Dendritic cell treated with granulocyte-macrophage colony-stimulating factor and Interleukin-4, amounts not matched to agents 40 ng/mL and 50 ng/mL, for 4 days (primary cell): Measurements from ENCODE around the gene KCTD3.

Source experiments
- H3K27ac Mint-ChIP-seq: one replicate; pipeline ENCODE4 v1.8.0; 2022; ENCODE audit warnings: mild to moderate bottlenecking, mixed read lengths
- H3K27me3 Mint-ChIP-seq: one replicate; pipeline ENCODE4 v1.8.0; 2022; ENCODE audit warnings: mild to moderate bottlenecking, mixed read lengths
- H3K36me3 Mint-ChIP-seq: one replicate; pipeline ENCODE4 v1.8.0; 2022; ENCODE audit warnings: low read depth, mixed read lengths
- H3K4me1 Mint-ChIP-seq: one replicate; pipeline ENCODE4 v1.8.0; 2022; ENCODE audit warnings: low read depth, mixed read lengths
- H3K4me3 Mint-ChIP-seq: one replicate; pipeline ENCODE4 v1.8.0; 2022; ENCODE audit warnings: mild to moderate bottlenecking, moderate library complexity, mixed read lengths
- H3K9me3 Mint-ChIP-seq: one replicate; pipeline ENCODE4 v1.8.0; 2022; ENCODE audit warnings: mixed read lengths
- intact Hi-C: fragments of 100-400 bp; cut with micrococcal nuclease; formaldehyde crosslinking; loops from one replicate; pipeline ENCODE4 v1.15.0; 2022

Gene KCTD3

DNA sequence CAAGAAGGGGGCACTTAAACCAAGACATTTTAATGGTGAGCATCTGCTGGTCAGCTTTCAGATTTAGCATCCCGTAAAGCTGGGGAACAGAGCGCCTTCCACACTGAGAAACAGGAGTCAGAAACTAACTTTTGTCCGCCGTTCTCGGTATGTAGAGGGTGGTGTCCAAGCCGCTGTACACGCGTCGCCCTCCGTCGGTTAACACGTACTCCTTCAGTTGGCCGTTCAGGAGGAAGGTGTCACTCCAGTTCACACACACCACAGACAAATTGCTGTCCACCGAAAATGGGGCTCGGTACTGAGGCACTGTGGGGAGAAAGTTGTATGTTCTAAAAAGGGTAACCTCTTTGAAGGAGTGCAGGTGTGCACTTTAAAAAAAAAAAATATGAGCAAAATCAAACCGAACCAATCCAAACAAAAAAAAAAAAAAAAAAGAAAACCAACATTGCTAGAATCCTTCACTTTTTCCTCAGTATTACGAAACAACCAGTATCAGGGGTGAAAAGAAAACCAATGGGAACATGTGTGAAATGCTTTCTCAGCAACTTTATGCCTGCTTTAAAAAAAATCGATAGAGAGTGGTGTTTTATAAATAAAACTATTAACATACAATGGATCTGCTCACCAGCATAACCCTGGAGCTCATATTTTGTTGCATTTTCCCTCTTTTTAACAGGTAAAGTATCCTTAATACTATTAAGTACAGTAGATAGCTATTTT lies 73.5 kb downstream of the KCTD3 start:
- no peaks in the 10 kb centered on the region for H3K36me3 Mint-ChIP-seq
- no peaks in the 10 kb centered on the region for H3K27me3 Mint-ChIP-seq
- H3K27ac Mint-ChIP-seq = no peak overlapping the region
- H3K4me3 Mint-ChIP-seq = no peak overlapping the region
- no peaks in the 10 kb centered on the region for H3K9me3 Mint-ChIP-seq
- H3K4me1 Mint-ChIP-seq = no peaks in the 10 kb centered on the region
- intact Hi-C loops = no loop called here

DNA sequence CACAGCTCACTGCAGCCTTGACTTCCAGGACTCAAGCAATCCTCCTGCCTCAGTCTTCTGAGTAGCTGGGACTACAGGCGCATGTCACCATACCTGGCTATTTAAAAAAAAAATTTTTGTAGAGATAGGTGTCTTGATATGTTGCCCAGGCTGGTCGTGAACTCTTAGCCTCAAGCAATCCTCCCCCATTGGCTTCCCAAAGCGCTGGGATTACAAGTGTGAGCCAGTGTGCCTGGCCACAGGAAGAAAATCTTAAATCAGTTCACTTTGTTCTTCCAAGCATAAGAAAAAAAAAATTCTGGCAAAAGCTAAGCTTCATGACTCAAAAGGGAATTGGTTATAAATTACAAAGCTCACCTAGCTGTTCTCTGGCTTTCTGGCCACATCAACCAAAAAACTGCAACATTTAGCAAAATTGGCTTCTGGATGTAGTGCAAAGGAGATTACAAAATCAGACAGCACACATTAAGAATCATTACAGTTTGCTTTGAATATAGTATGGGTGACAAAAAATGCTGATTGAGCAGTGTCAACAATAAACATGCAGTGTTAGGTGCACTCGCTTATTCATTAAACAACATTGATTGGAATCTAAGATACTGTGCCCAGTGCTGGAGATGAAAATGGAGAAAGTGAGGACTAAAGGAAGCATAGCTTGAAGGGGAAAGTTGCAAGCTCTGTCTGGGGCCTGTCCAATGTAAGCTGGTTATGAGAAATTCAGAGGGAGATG lies 76.7 kb downstream of the KCTD3 start:
- intact Hi-C loops = no loop called here
- no peak overlapping the region for H3K4me3 Mint-ChIP-seq
- no peaks in the 10 kb centered on the region for H3K4me1 Mint-ChIP-seq
- H3K27me3 Mint-ChIP-seq = no peaks in the 10 kb centered on the region
- no peaks in the 10 kb centered on the region for H3K36me3 Mint-ChIP-seq
- H3K27ac Mint-ChIP-seq = no peak overlapping the region
- H3K9me3 Mint-ChIP-seq = no peaks in the 10 kb centered on the region

DNA sequence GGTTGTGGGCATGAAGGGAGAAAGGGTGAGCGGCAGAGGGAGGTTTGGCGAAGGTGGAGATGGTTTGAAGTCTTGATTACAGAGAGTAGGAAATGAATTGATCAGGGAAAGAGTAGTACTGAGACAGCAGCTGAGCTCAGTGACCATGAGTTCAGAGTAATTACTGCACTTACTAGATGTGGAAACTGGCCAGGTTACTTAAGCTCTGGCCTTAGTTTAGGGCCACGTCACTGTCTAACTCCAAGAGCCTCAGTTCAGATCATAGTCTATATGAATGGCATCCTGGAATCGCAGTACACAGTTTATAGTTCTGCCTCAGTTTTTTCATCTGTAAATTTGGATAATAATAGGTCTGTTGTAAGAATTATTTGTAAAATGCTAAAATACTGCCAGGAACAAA lies 78.1 kb downstream of the KCTD3 start:
- intact Hi-C loops = no loop called here
- no peak overlapping the region for H3K4me3 Mint-ChIP-seq
- H3K27me3 Mint-ChIP-seq = no peaks in the 10 kb centered on the region
- H3K9me3 Mint-ChIP-seq = no peaks in the 10 kb centered on the region
- H3K36me3 Mint-ChIP-seq = no peaks in the 10 kb centered on the region
- H3K4me1 Mint-ChIP-seq = no peaks in the 10 kb centered on the region
- no peak overlapping the region for H3K27ac Mint-ChIP-seq

DNA sequence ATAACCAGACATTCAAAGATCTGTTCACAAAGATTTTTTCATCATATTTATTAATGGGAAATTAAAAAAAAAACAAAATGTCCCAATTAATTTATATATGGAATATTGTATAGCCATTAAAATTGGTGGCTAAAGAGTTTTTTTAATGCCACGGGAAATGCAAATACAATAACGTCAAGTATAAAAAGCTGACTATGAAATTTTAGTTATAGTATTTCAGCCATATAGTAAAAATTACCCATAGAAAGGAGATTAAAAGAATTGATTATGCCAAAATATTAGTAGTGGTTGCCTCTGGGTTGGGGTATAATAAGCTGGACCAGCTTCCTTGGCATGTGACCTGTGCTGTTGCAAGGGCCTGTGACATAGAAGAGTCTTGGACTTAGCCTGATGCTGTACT lies 78.8 kb downstream of the KCTD3 start:
- Mint-ChIP-seq H3K36me3 (no peaks in the 10 kb centered on the region), H3K27ac (no peak overlapping the region), H3K9me3 (no peaks in the 10 kb centered on the region), H3K4me3 (no peak overlapping the region), H3K27me3 (no peaks in the 10 kb centered on the region), H3K4me1 (no peaks in the 10 kb centered on the region)
- intact Hi-C loops = no loop called here

DNA sequence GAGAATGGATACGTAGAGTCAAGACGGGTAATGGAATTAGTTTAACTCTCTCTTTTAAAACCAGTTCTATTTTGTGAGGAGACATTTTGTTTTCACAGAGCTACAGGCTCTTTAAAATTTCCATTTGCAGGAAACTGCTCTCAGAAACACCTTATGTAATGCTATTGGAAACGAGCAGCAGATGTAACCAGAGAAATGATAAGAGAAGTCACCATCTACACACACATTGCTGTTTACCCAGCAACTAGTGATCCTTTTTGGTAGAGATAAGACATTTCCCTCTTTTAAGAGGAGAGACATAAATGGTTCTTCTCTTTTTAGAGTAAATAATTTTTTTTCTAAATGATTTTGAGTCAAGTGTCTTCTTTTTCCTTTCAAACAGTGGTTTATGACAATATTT lies 80.6 kb downstream of the KCTD3 start:
- Mint-ChIP-seq H3K27ac (no peak overlapping the region), H3K27me3 (no peaks in the 10 kb centered on the region), H3K36me3 (no peaks in the 10 kb centered on the region), H3K9me3 (no peaks in the 10 kb centered on the region), H3K4me3 (no peak overlapping the region), H3K4me1 (no peaks in the 10 kb centered on the region)
- intact Hi-C loops = no loop called here

DNA sequence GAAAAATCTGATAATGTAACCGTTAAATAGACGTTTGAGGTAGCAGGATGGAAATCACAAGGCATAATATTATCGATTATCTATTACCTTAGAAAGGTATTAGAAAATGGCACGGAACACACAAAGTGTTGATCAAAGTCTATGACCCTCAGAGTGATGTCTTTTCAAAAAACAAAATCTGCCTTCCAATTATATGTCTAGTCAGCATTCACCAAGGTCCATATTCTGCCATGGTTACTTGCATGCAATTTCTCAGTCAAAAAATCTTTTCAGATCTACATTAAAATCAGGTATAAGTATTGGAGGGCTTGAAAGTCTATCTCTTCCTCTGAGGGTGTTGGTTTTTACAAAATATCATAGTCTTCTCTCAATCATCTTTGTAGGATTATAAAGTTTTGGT lies 81.9 kb downstream of the KCTD3 start:
- no peaks in the 10 kb centered on the region for H3K27me3 Mint-ChIP-seq
- no peak overlapping the region for H3K27ac Mint-ChIP-seq
- no peaks in the 10 kb centered on the region for H3K4me1 Mint-ChIP-seq
- no peaks in the 10 kb centered on the region for H3K36me3 Mint-ChIP-seq
- no peak overlapping the region for H3K4me3 Mint-ChIP-seq
- intact Hi-C loops = no loop called here
- no peaks in the 10 kb centered on the region for H3K9me3 Mint-ChIP-seq

DNA sequence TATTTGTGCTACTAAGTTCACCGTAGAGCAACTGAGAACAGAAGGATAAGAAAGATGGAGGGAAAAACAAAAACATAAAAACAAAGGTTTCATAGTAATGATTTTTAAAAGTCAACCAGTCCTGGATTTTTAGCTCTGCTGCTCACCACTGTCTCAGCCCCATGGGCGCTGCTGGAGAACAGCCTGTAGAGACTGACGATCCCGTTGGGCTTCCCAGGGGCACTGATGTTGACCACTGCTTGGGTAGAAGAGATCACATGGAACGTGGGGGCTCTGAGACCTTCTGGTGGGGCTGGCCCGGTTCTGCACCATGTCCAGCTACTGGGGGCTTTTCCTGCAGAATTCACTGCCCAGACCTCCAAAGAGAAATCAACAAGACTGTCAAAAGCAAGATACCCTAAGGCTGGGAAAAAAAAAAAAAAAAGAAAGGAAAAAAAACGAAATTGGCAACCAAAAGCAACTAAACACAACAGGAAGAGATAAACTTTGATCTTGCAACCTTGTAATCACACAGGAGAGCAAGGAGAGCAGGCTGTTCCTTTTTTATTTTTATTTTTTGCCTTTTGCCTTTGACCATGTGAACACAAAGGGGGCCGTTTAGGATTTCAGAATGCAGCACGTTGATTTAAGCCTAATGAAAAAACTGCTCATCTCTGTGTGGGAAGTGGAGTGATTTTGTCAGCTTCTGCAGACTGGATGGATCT lies 83.5 kb downstream of the KCTD3 start:
- H3K27ac Mint-ChIP-seq = no peak overlapping the region
- H3K36me3 Mint-ChIP-seq = no peaks in the 10 kb centered on the region
- intact Hi-C loops = no loop called here
- no peaks in the 10 kb centered on the region for H3K4me1 Mint-ChIP-seq
- H3K27me3 Mint-ChIP-seq = no peaks in the 10 kb centered on the region
- no peaks in the 10 kb centered on the region for H3K9me3 Mint-ChIP-seq
- H3K4me3 Mint-ChIP-seq = no peak overlapping the region

DNA sequence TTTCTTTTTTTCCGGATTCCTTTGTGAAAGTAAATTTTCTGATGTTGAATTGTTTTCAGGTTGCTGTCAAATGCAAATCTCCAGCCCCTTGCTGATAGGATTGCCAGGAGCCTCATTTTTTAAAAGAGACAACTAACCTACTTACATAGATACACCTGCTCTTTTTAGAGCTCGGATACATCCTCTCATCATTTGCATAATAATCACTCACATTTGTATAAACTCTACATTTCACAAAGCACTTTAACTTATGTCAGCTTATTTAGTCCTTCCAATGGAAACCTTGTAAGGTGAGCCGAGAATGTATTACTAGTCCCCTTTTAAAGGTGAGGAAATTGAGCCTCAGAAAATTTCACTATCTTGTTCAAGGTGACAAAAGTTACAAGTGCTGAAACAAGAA lies 84.8 kb downstream of the KCTD3 start:
- intact Hi-C loops = no loop called here
- Mint-ChIP-seq H3K4me1 (no peaks in the 10 kb centered on the region), H3K9me3 (no peaks in the 10 kb centered on the region), H3K4me3 (no peak overlapping the region), H3K27me3 (no peaks in the 10 kb centered on the region), H3K27ac (no peak overlapping the region), H3K36me3 (no peaks in the 10 kb centered on the region)

DNA sequence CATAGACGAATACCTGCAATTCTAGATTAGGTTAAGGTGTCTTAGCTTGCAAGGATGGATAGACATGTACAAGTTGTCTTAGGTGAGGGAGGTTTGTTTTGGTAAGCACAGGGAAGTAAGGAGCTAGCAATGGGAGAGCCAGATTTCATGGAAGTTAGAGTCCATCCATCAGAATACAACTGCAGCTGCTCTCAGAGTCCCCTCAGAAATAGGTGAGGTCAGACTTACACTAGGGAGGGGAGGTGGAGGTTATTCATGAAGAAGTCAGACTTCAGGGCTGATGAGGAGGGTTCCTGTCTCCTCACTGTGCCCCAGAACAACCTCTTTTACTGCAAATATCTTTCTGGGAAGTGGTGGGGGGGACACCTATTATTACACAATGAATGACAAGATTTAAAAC lies 85.3 kb downstream of the KCTD3 start:
- H3K9me3 Mint-ChIP-seq = no peaks in the 10 kb centered on the region
- no peak overlapping the region for H3K27ac Mint-ChIP-seq
- intact Hi-C loops = no loop called here
- no peaks in the 10 kb centered on the region for H3K36me3 Mint-ChIP-seq
- H3K27me3 Mint-ChIP-seq = no peaks in the 10 kb centered on the region
- H3K4me3 Mint-ChIP-seq = no peak overlapping the region
- no peaks in the 10 kb centered on the region for H3K4me1 Mint-ChIP-seq

DNA sequence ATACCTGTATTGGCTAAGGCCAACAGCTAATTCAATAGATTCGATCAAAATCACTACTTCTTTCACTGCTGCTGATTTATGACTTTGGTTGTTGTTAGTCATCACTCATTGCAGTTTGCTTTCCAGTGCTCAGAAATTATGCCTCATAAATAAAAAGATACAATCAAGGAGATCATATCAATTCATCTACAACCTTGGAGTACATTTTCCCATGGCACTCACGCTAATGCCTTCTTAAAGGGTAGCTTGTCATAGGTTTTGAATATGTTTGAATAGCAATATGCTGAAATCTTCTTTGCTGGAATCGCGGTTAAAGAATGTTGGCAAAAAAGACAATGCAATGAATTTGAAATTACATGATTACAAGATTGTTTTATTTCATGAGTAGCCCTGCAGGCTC lies 89.9 kb downstream of the KCTD3 start:
- Mint-ChIP-seq H3K36me3 (no peaks in the 10 kb centered on the region), H3K27me3 (no peaks in the 10 kb centered on the region), H3K27ac (no peak overlapping the region), H3K4me1 (no peaks in the 10 kb centered on the region), H3K4me3 (no peak overlapping the region), H3K9me3 (no peaks in the 10 kb centered on the region)
- intact Hi-C loops = no loop called here

DNA sequence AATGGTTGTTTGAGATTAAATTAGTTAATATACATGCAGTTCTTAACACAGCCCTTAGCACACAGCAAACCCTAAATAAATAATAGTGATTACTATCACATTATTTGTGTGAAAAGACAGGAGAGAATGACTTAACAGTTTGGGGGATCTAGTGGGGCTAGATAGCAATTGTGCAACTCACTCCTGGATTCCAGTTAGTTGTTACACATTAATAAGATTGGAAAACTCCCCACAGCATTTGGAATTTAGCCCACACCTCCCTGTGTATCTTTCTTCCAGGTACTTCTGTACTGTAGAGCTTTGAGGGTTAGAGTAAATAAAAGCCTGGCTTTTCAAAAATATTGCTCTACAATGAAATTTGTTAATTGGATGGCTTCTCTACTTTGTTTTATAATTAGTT lies 93.2 kb downstream of the KCTD3 start:
- H3K4me3 Mint-ChIP-seq = no peak overlapping the region
- H3K27ac Mint-ChIP-seq = no peak overlapping the region
- no peaks in the 10 kb centered on the region for H3K4me1 Mint-ChIP-seq
- H3K27me3 Mint-ChIP-seq = no peaks in the 10 kb centered on the region
- peaks cover 8% of the 10 kb centered on the region for H3K9me3 Mint-ChIP-seq
- H3K36me3 Mint-ChIP-seq = no peaks in the 10 kb centered on the region
- intact Hi-C loops = no loop called here

DNA sequence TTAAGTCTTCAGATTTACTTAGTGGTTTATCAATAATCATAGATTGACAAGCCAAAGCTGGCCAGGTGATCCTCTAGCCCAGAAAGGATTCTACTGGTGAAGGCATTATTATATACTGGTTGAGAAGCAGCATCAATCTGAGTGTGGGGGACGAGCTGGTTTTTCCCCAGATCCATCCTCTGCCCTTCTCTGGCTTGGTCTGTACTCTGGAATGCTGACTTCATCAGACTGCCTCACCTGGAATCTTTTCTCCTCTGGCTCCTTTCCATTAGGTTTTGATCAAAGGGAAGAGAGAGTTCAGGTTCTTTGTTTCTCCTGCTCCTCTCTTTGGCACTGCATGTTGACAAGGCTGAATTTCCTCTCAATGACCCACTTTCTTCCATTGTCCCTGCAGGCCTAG lies 93.9 kb downstream of the KCTD3 start:
- Mint-ChIP-seq H3K9me3 (peaks cover 8% of the 10 kb centered on the region), H3K36me3 (no peaks in the 10 kb centered on the region), H3K4me3 (no peak overlapping the region), H3K4me1 (no peaks in the 10 kb centered on the region), H3K27me3 (no peaks in the 10 kb centered on the region), H3K27ac (no peak overlapping the region)
- intact Hi-C loops = no loop called here

DNA sequence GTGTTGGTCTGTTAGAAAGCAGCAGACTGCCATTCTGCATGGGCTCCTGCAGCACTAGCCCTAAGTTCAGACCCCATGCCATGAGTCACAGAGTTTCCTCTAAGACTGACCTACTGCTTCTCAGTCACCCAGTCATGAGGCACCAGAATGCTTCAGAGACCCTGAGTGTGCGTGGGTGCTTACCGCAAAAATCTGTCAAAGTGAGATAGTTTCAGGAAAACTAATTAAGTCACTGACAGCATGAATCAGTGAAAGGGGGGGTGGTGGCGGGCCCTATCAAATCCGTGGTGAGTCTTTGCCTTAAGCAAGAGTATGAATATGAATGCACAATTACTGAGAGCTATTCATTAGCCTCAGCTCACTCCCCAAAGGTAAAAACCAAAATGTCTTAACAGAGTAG lies 98.1 kb downstream of the KCTD3 start:
- Mint-ChIP-seq H3K4me1 (no peaks in the 10 kb centered on the region), H3K27ac (no peak overlapping the region), H3K9me3 (peaks cover 8% of the 10 kb centered on the region), H3K27me3 (no peaks in the 10 kb centered on the region), H3K4me3 (no peak overlapping the region), H3K36me3 (no peaks in the 10 kb centered on the region)
- intact Hi-C loops = no loop called here

DNA sequence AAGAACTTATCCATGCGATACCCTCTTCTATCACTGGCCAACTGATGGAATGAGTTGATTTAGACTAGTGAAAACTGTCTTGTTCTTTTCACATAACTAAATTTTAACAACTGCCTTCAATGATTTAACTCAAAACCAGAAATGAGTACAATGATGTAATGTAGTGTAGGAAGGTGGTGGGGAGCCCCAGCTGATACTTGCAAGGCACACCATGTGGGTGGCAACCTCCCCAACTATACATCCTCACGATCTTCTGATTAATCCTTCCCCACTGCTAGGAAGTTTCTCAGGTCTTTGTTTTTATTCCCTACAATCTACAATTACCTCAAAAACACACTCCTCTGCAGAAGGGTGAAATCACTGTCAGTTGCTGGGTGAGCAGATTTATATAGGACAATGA lies 100.7 kb downstream of the KCTD3 start:
- Mint-ChIP-seq H3K9me3 (peaks cover 6% of the 10 kb centered on the region), H3K36me3 (no peaks in the 10 kb centered on the region), H3K4me1 (no peaks in the 10 kb centered on the region), H3K27ac (no peak overlapping the region), H3K4me3 (no peak overlapping the region), H3K27me3 (no peaks in the 10 kb centered on the region)
- intact Hi-C loops = no loop called here
